ENCODE data around the gene CLCA1.

DNA sequence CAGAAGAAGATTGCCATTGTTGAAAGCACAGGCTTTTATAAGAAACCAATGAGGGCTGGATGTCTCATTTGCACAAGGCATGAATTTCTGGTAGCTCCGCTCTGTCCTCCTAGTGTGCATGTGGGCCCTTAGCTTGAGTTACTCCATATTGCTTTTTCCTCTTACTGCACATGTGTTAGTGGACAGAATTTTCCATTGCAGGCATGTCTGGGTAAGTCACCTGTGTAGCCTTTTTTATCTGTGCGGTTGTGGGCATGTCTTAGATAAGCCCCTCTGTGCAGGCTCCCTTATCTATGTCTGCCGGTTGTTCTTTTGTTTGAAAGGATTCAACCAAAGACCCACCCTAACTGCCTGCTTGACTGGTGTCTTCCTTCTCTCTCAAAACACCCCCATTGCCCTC, 7.2 kb upstream of the CLCA1 start:
- TF ChIP-seq POLR2A (IDR thresholded peaks at IDR 0.05; ENCODE audit: extremely low read depth, insufficient read length) (no peak), MAX (IDR thresholded peaks at IDR 0.05; ENCODE audit: low read depth, low read length) (no peak), MYC (IDR thresholded peaks at IDR 0.05; ENCODE audit: low read depth, low read length) (no peak)
- TF ChIP-seq, protein P1, sequence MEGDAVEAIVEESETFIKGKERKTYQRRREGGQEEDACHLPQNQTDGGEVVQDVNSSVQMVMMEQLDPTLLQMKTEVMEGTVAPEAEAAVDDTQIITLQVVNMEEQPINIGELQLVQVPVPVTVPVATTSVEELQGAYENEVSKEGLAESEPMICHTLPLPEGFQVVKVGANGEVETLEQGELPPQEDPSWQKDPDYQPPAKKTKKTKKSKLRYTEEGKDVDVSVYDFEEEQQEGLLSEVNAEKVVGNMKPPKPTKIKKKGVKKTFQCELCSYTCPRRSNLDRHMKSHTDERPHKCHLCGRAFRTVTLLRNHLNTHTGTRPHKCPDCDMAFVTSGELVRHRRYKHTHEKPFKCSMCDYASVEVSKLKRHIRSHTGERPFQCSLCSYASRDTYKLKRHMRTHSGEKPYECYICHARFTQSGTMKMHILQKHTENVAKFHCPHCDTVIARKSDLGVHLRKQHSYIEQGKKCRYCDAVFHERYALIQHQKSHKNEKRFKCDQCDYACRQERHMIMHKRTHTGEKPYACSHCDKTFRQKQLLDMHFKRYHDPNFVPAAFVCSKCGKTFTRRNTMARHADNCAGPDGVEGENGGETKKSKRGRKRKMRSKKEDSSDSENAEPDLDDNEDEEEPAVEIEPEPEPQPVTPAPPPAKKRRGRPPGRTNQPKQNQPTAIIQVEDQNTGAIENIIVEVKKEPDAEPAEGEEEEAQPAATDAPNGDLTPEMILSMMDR (IDR thresholded peaks at IDR 0.05; ENCODE audit: low read depth, low read length) = no peak
